SK-N-MC (cell line): ENCODE results near the gene UBE4A.
"Not testable (repeated sequence)": the region's sequence is repeated elsewhere in the genome, so short reads cannot be mapped to it uniquely, and the experiment has no call there.

Experiments
- DNase-seq: peaks from one replicate; pipeline ENCODE4 v3.0.0-alpha.2; 2011; ENCODE audit warnings: low read depth, low spot score
- H3K27ac ChIP-seq: fragments of 200-600 bp; sonication (generic); 2 replicates; pipeline ENCODE4 v1.5.1; 2016; ENCODE audit warnings: mixed run types
- H3K36me3 ChIP-seq: fragments of 200-600 bp; sonication (generic); 2 replicates; pipeline ENCODE4 v1.6.1; 2017; ENCODE audit warnings: antibody characterized with exemption, low read length, mixed read lengths; ENCODE audit not compliant: insufficient read depth
- H3K4me3 ChIP-seq: fragments of 200-600 bp; sonication (generic); 2 replicates; pipeline ENCODE4 v1.5.1; 2016
- H3K9ac ChIP-seq: fragments of 200-600 bp; sonication (generic); 2 replicates; pipeline ENCODE4 v1.8.0; 2017; ENCODE audit warnings: mixed run types, mixed read lengths; ENCODE audit not compliant: insufficient read length
- H3K9me3 ChIP-seq: fragments of 200-600 bp; sonication (generic); 2 replicates; pipeline ENCODE4 v1.6.1; 2017; ENCODE audit warnings: low read depth, mild to moderate bottlenecking, antibody characterized with exemption, low read length, moderate library complexity, mixed read lengths
- EZH2 ChIP-seq: fragments of 200-600 bp; sonication (generic); IDR thresholded peaks from one replicate; pipeline ENCODE4 v1.6.1; 2017; ENCODE audit warnings: antibody characterized with exemption
- FOXP2 ChIP-seq: optimal IDR thresholded peaks from 2 replicates; pipeline ENCODE3; 2011; ENCODE audit warnings: mild to moderate bottlenecking, moderate library complexity; ENCODE audit not compliant: insufficient read depth; ENCODE audit errors: extremely low read length, control extremely low read depth
- POLR2AphosphoS5 ChIP-seq: IDR thresholded peaks from 2 replicates; pipeline ENCODE4 v1.6.1; 2012; ENCODE audit warnings: mild to moderate bottlenecking, low read depth, low read length, borderline replicate concordance

Gene UBE4A

GRCh38 chr11:118415062-118415738 is 55.8 kb downstream of the UBE4A start:
- TF ChIP-seq EZH2 (no peak), FOXP2 (no peak), POLR2AphosphoS5 (no peak)
- H3K9ac ChIP-seq = no peak overlapping the region
- no peak overlapping the region for H3K4me3 ChIP-seq
- H3K27ac ChIP-seq = peak overlapping the region; percentile 14; the same call in 1 of the 2 replicates
- peaks cover 5% of the 10 kb centered on the region for H3K36me3 ChIP-seq
- no peaks in the 10 kb centered on the region for H3K9me3 ChIP-seq
- DNase-seq = no peak

- H3K36me3 ChIP-seq = no peaks in the 10 kb centered on the region; the same call in none of the 2 replicates
- H3K9me3 ChIP-seq = no peaks in the 10 kb centered on the region
- H3K9ac ChIP-seq = no peak overlapping the region
- H3K4me3 ChIP-seq = no peak overlapping the region
- TF ChIP-seq POLR2AphosphoS5 (no peak), FOXP2 (no peak), EZH2 (no peak)
- H3K27ac ChIP-seq = peak overlapping the region; percentile 14; the same call in 1 of the 2 replicates
- DNase-seq = no peak
Measured at GRCh38 chr11:118415739-118416068, 56.3 kb downstream of the UBE4A start.

GRCh38 chr11:118416900-118417299 is 57.5 kb downstream of the UBE4A start:
- not testable (repeated sequence) for H3K36me3 ChIP-seq, H3K9ac ChIP-seq, DNase-seq, H3K4me3 ChIP-seq, H3K9me3 ChIP-seq, H3K27ac ChIP-seq

- Histone ChIP-seq H3K9ac (no peak overlapping the region), H3K27ac (no peak overlapping the region), H3K9me3 (no peaks in the 10 kb centered on the region), H3K36me3 (no peaks in the 10 kb centered on the region; the same call in none of the 2 replicates), H3K4me3 (no peak overlapping the region)
- no peak for DNase-seq
- no peak for TF ChIP-seq EZH2
- TF ChIP-seq POLR2AphosphoS5 = no peak
- TF ChIP-seq FOXP2 = no peak
Measured at GRCh38 chr11:118417801-118418200, 58.4 kb downstream of the UBE4A start.

- Histone ChIP-seq H3K36me3 (no peaks in the 10 kb centered on the region; the same call in none of the 2 replicates), H3K9ac (no peak overlapping the region), H3K27ac (no peak overlapping the region), H3K4me3 (no peak overlapping the region), H3K9me3 (no peaks in the 10 kb centered on the region)
- no peak for DNase-seq
- TF ChIP-seq POLR2AphosphoS5 = no peak
- TF ChIP-seq EZH2 = no peak
- TF ChIP-seq FOXP2 = no peak
Measured at GRCh38 chr11:118418766-118419165, 59.4 kb downstream of the UBE4A start.

- DNase-seq = no peak
- Histone ChIP-seq H3K36me3 (no peaks in the 10 kb centered on the region), H3K9ac (no peak overlapping the region), H3K27ac (no peak overlapping the region), H3K9me3 (no peaks in the 10 kb centered on the region), H3K4me3 (no peak overlapping the region)
- TF ChIP-seq EZH2 = no peak
- no peak for TF ChIP-seq FOXP2
- TF ChIP-seq POLR2AphosphoS5 = no peak
Measured at GRCh38 chr11:118427707-118428106, 68.3 kb downstream of the UBE4A start.

GRCh38 chr11:118430956-118431355 is 71.6 kb downstream of the UBE4A start:
- no peaks in the 10 kb centered on the region for H3K9me3 ChIP-seq
- no peak overlapping the region for H3K9ac ChIP-seq
- TF ChIP-seq POLR2AphosphoS5 (no peak), FOXP2 (no peak), EZH2 (no peak)
- H3K36me3 ChIP-seq = no peaks in the 10 kb centered on the region
- no peak overlapping the region for H3K27ac ChIP-seq
- no peak for DNase-seq
- no peak overlapping the region for H3K4me3 ChIP-seq

- Histone ChIP-seq H3K27ac (peak overlapping the region; percentile 97), H3K36me3 (peaks cover 4% of the 10 kb centered on the region), H3K4me3 (peak overlapping the region; percentile 97), H3K9me3 (no peaks in the 10 kb centered on the region), H3K9ac (peak overlapping the region; percentile 38)
- DNase-seq = no peak
- no peak for TF ChIP-seq FOXP2
- no peak for TF ChIP-seq POLR2AphosphoS5
- TF ChIP-seq EZH2 = no peak
Measured at GRCh38 chr11:118434123-118434552, 74.7 kb downstream of the UBE4A start.
